ENCODE data around the gene WSCD2. TPM values are rescaled to one million over a fixed set of nuclear protein-coding genes. Genes with fewer than 3 reads are reported as not detected.

WSCD2 gene
- total RNA-seq, 4 donors from 2014 or later, result 6.7 TPM; not detected in 3

GRCh38 chr12:108240928-108241327 is 111.8 kb downstream of the WSCD2 start:
- Histone ChIP-seq H3K27me3 (no peaks in the 10 kb centered on the region), H3K27ac (no peak overlapping the region), H3K9me3 (no peaks in the 10 kb centered on the region), H3K4me1 (no peaks in the 10 kb centered on the region), H3K36me3 (no peaks in the 10 kb centered on the region), H3K4me3 (no peak overlapping the region)
- TF ChIP-seq POLR2A (IDR thresholded peaks at IDR 0.05), result no peak
- TF ChIP-seq, protein P1, sequence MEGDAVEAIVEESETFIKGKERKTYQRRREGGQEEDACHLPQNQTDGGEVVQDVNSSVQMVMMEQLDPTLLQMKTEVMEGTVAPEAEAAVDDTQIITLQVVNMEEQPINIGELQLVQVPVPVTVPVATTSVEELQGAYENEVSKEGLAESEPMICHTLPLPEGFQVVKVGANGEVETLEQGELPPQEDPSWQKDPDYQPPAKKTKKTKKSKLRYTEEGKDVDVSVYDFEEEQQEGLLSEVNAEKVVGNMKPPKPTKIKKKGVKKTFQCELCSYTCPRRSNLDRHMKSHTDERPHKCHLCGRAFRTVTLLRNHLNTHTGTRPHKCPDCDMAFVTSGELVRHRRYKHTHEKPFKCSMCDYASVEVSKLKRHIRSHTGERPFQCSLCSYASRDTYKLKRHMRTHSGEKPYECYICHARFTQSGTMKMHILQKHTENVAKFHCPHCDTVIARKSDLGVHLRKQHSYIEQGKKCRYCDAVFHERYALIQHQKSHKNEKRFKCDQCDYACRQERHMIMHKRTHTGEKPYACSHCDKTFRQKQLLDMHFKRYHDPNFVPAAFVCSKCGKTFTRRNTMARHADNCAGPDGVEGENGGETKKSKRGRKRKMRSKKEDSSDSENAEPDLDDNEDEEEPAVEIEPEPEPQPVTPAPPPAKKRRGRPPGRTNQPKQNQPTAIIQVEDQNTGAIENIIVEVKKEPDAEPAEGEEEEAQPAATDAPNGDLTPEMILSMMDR (IDR thresholded peaks at IDR 0.05), result no peak
- no peak for DNase-seq

- no peak overlapping the region for H3K4me3 ChIP-seq
- no peaks in the 10 kb centered on the region for H3K36me3 ChIP-seq
- DNase-seq, result no peak
- H3K27ac ChIP-seq, result no peak overlapping the region
- H3K9me3 ChIP-seq, result no peaks in the 10 kb centered on the region
- no peaks in the 10 kb centered on the region for H3K27me3 ChIP-seq
- TF ChIP-seq, protein P1 (IDR thresholded peaks at IDR 0.05), result no peak
- H3K4me1 ChIP-seq, result no peaks in the 10 kb centered on the region
Observed at GRCh38 chr12:108241986-108242703, 113.1 kb downstream of the WSCD2 start.

GRCh38 chr12:108247130-108247529 is 118.0 kb downstream of the WSCD2 start:
- DNase-seq, result no peak
- no peaks in the 10 kb centered on the region for H3K4me1 ChIP-seq
- no peak overlapping the region for H3K27ac ChIP-seq
- no peaks in the 10 kb centered on the region for H3K27me3 ChIP-seq
- H3K9me3 ChIP-seq, result no peaks in the 10 kb centered on the region
- TF ChIP-seq, protein P1 (IDR thresholded peaks at IDR 0.05), result no peak
- TF ChIP-seq POLR2A (IDR thresholded peaks at IDR 0.05), result no peak
- H3K4me3 ChIP-seq, result no peak overlapping the region
- no peaks in the 10 kb centered on the region for H3K36me3 ChIP-seq

GRCh38 chr12:108248011-108248410 is 118.9 kb downstream of the WSCD2 start:
- Histone ChIP-seq H3K27ac (no peak overlapping the region), H3K36me3 (no peaks in the 10 kb centered on the region), H3K27me3 (no peaks in the 10 kb centered on the region), H3K4me1 (no peaks in the 10 kb centered on the region), H3K4me3 (no peak overlapping the region), H3K9me3 (no peaks in the 10 kb centered on the region)
- TF ChIP-seq POLR2A (IDR thresholded peaks at IDR 0.05), result no peak
- TF ChIP-seq, protein P1 (IDR thresholded peaks at IDR 0.05), result no peak
- no peak for DNase-seq

GRCh38 chr12:108252523-108252922 is 123.4 kb downstream of the WSCD2 start:
- H3K27me3 ChIP-seq, result no peaks in the 10 kb centered on the region
- no peaks in the 10 kb centered on the region for H3K9me3 ChIP-seq
- no peak for TF ChIP-seq POLR2A (IDR thresholded peaks at IDR 0.05)
- TF ChIP-seq, protein P1 (IDR thresholded peaks at IDR 0.05), result no peak
- no peak for DNase-seq
- H3K4me3 ChIP-seq, result no peak overlapping the region
- no peaks in the 10 kb centered on the region for H3K4me1 ChIP-seq
- H3K36me3 ChIP-seq, result no peaks in the 10 kb centered on the region
- H3K27ac ChIP-seq, result no peak overlapping the region

Data from Peyer's patch (tissue), 4 donors.